GM23338 (cell line): ENCODE data around the gene PCK2.

Experiments
- EZH2phosphoT487 ChIP-seq: fragments of 200-600 bp; sonication (generic); IDR thresholded peaks from one replicate; pipeline ENCODE4 v1.8.1; 2018; ENCODE audit warnings: antibody characterized with exemption; ENCODE audit not compliant: unreplicated experiment
- POLR2AphosphoS5 ChIP-seq: IDR thresholded peaks from 2 replicates; pipeline ENCODE4 v1.6.1; 2016; ENCODE audit warnings: antibody characterized with exemption, low read depth

DNA sequence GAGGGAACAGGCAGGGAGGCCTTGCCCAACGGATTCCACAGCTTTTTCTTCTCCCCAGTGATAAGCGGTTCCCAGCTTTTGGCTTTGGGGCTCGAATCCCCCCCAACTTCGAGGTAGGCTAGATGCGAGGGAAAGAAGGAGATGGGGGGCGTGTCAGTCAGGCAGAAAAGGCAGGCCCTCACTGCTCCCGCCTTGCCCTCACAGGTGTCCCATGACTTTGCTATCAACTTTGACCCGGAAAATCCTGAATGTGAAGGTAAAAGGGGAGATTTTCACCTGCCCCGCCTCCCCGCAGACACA, 17.9 kb upstream of the PCK2 start:
- TF ChIP-seq POLR2AphosphoS5 = no peak
- TF ChIP-seq EZH2phosphoT487 = no peak
